ENCODE data around the gene MYO19. TPM values are rescaled to one million over a fixed set of nuclear protein-coding genes. Genes with fewer than 3 reads are reported as not detected.

The MYO19 gene
- total and polyA plus RNA-seq, 9 of the 15 experiments (the other 6 are each of a cell fraction or from before 2014, with no cell fraction given) = 21.6 to 176 (median 129) TPM

- TF ChIP-seq ZNF407 (IDR thresholded peaks at IDR 0.05; ENCODE audit: low read depth) (peak; percentile 42; the same call in 1 of the 2 replicates), ZNF239 (CRISPR knock-in tag; IDR thresholded peaks at IDR 0.05) (no peak), RFX7 (CRISPR knock-in tag; IDR thresholded peaks at IDR 0.05) (no peak), KDM1A (IDR thresholded peaks at IDR 0.05) (peak; percentile 14 to 41; a peak in 3 of 4 replicates), PTBP1 (IDR thresholded peaks at IDR 0.05; ENCODE audit: low read depth, low read length) (0 out of 2 replicates have a peak, but pooled peaks have one; percentile 38), MYNN (IDR thresholded peaks at IDR 0.05) (peak; percentile 88), MYNN (CRISPR knock-in tag; IDR thresholded peaks at IDR 0.05) (no peak), ADNP (tag; IDR thresholded peaks at IDR 0.05) (peak; percentile 84), ZBTB9 (CRISPR knock-in tag; IDR thresholded peaks at IDR 0.05) (no peak), ZBTB11 (CRISPR knock-in tag; IDR thresholded peaks at IDR 0.05) (no peak), TRIM24 (IDR thresholded peaks at IDR 0.05) (peak; percentile 23 to 67; a peak in 2 of 4 replicates), LARP7 (IDR thresholded peaks at IDR 0.05) (0 out of 2 replicates have a peak, but pooled peaks have one; percentile 60), SMARCE1 (IDR thresholded peaks at IDR 0.05) (peak; percentile 15; the same call in 1 of the 2 replicates)
- TF ChIP-seq, protein P1, sequence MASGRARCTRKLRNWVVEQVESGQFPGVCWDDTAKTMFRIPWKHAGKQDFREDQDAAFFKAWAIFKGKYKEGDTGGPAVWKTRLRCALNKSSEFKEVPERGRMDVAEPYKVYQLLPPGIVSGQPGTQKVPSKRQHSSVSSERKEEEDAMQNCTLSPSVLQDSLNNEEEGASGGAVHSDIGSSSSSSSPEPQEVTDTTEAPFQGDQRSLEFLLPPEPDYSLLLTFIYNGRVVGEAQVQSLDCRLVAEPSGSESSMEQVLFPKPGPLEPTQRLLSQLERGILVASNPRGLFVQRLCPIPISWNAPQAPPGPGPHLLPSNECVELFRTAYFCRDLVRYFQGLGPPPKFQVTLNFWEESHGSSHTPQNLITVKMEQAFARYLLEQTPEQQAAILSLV (tag; IDR thresholded peaks at IDR 0.05) = no peak
Measured at GRCh38 chr17:36535669-36536081, 1.0 kb upstream of the MYO19 start (continued).

Measured in K562 (cell line).